ENCODE measurements around the gene FBXL3.

- TF ChIP-seq CTCF (conservative IDR thresholded peaks at IDR 0.05) (no peak), ZFX (IDR thresholded peaks at IDR 0.05) (no peak)
These were observed 50.0 kb downstream of the FBXL3 start for GRCh38 chr13:76976929-76977328.

Measured in C4-2B (cell line).